GM20000 (cell line): ENCODE data around the gene TERC.
"Not testable (repeated sequence)": the region's sequence is repeated elsewhere in the genome, so short reads cannot be mapped to it uniquely, and the experiment has no call there.

Experiments used
- DNase-seq: peaks from one replicate; pipeline ENCODE4 v3.0.0; 2012; ENCODE audit warnings: low spot score
- TF ChIP-seq, protein P1 (sequence below): IDR thresholded peaks from 2 replicates; pipeline ENCODE4 v1.5.1; 2012; ENCODE audit warnings: mild to moderate bottlenecking, control low read depth; ENCODE audit errors: extremely low read depth, missing control alignments

The TERC gene

DNA sequence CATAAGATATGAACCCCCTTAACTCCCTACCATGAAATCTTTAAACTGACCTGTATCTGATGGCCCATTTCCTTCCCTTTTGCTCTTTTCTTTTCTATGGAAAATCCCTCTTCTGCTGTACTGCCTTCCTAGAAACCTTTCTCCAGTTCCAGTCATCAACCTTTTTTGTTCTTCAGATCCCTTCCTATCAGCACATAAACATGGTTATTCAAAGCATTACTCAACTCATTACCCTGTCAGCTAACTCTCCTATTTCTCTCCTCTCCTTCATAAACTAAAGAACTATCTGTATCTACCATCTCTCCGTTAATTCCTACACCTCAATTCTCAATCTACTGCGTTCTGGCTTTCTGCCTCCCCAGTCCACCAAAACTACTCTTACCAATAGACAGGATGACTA is 13.0 kb downstream of the TERC start:
- DNase-seq, result no peak
- TF ChIP-seq, protein P1, sequence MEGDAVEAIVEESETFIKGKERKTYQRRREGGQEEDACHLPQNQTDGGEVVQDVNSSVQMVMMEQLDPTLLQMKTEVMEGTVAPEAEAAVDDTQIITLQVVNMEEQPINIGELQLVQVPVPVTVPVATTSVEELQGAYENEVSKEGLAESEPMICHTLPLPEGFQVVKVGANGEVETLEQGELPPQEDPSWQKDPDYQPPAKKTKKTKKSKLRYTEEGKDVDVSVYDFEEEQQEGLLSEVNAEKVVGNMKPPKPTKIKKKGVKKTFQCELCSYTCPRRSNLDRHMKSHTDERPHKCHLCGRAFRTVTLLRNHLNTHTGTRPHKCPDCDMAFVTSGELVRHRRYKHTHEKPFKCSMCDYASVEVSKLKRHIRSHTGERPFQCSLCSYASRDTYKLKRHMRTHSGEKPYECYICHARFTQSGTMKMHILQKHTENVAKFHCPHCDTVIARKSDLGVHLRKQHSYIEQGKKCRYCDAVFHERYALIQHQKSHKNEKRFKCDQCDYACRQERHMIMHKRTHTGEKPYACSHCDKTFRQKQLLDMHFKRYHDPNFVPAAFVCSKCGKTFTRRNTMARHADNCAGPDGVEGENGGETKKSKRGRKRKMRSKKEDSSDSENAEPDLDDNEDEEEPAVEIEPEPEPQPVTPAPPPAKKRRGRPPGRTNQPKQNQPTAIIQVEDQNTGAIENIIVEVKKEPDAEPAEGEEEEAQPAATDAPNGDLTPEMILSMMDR, result no peak

DNA sequence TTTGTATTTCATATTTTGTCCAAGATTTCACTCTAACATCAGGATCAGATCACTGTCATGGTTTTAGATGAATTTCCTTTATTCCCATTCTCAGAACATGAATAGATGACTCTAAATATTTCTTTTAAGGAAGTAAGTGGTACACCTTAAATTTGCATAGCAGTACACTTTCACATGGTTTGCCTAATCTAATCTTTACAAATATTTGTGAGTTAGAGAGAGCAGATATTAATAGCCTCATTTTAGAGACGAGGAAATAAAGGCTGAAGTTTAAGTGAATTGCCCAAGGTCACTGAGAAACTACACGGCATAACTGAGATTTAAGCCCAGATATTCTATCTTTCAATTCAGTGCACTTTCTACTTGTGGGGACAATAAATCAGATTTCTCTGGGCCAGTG is 14.2 kb downstream of the TERC start:
- TF ChIP-seq, protein P1, result no peak
- no peak for DNase-seq

DNA sequence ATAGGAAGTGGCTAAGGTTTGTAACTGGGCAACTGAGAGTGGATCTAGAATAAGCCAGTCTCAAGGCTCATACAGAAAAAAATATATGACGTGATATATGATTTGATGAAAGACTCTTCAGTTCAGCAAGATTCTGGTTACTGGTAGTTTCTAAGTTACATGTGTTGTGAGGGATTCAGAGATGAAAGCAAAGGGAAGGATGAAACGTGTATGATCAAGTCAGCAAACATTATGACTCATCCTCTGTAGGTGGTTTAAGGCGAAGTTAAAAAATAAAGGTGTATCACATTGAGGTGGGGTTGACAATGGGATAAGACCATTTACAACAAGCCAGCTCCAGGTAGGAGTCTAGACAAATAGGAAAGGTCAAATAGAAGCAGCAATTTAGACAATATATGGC is 16.2 kb downstream of the TERC start:
- TF ChIP-seq, protein P1, result no peak

DNA sequence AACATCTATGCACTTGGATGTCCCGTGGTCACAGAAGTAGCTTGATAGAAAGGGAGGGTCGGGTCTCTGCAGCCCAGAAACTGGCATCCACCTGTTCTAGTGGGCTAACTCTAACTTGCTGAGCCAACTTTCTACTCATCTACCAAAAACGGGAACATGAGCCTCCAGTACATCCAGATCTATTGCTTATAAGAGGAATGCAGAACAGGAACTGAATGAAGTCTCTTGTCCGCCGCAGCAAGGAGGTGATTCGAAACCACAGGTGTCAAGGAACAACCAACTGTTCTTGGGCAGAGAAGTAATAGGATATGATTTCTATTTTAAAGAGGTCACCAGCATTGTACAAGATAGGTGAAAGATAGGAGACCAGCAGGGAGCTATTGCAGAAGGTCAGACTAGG is 17.9 kb downstream of the TERC start:
- DNase-seq, result no peak
- TF ChIP-seq, protein P1, result no peak

More for the DNA sequence above, 16.2 kb downstream of the TERC start:
- no peak for DNase-seq

DNA sequence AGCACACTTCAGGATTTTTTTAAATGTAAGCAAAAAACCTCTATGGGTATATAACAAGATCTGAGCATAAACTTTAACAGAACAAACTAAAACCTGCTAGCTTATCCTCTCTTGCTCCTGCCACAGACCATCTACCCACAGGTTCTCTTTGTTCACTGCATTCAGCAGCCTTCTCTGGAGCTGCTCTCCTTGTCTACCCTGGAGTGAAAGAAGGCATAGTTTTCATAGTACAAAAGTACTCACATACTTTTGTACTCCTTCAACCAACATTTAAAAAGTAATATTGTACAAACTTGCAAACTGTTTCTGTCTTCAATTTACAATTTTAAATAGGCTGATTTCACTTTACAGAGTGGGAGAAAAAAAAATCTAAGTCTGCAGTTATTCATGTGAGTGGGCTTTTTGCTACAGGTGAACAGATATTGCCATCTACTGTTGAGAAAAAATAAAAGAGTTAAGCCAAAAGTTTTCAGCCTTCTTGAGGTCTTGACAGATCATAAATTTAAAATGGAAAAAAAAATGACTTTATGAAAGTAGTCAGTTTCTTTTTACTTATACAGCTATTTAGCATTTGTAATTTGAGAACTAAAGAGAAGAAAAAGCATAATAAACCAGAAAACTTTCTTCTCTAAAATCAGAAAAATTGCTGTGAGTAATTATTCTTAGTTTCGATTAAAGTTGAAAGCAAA is 20.4 kb downstream of the TERC start:
- TF ChIP-seq, protein P1, result peak; percentile 4
- no peak for DNase-seq

DNA sequence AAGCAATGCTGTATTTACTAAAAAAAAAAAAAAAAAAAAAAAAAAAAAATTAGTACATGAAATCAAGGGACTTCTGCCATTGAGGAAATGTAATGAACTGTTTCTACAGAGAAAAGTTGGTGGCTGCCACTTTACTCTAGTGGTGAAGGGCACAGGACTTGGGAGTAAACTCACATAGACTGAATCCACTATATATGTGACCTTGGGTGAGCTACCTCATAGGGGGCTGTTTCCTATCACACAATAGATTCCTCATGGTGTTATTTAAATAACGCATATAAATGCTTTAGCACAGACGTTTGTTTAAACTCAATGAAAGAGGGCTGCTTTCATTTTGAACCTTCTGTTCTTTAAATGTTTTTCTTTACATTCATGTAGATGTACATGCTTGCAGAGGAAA is 25.8 kb downstream of the TERC start:
- TF ChIP-seq, protein P1, result no peak
- DNase-seq, result no peak

DNA sequence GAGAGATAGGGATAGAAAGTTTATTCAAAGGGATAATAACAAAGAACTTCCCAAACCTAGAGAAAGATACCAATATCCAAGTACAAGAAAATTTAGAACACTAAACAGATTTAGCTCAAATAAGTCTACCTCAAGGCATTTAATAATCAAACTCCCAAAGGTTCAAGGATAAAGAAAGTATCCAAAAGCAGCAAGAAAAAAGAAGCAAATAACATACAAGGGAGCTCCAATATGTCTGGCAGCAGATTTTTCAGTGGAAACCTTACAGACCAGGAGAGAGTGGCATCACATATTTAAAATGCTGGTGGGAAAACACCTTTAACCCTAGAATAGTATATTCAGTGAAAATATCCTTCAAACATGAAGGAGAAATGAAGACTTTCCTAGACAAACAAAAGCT is 33.0 kb downstream of the TERC start:
- DNase-seq, result not testable (repeated sequence)

DNA sequence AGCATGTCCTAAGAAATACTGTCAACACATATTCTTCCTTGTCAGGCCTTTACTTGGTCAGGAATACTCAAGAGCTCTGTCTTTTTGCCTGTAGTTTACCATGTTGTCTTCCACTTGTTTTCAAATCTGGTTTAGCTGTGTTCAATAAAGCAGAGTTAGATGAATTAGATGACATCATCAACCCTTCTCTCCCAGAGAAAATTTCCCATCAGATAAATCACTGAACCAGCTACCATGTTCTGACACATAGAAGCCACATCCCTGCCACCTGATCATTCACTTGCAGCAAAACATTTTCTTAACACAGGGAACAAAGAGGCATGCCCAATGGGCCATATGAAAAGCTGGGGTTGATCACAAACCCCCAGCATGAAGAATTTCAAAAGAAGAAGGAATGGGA is 42.1 kb downstream of the TERC start:
- TF ChIP-seq, protein P1, result no peak

DNA sequence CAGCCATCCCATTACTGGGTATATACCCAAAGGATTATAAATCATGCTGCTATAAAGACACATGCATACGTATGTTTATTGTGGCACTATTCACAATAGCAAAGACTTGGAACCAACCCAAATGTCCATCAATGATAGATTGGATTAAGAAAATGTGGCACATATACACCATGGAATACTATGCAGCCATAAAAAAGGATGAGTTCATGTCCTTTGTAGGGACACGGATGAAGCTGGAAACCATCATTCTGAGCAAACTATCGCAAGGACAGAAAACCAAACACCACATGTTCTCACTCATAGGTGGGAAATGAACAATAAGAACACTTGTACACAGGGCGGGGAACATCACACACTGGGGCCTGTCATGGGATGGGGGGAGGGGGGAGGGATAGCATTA is 46.4 kb downstream of the TERC start:
- DNase-seq, result not testable (repeated sequence)

More for the DNA sequence above, 42.1 kb downstream of the TERC start:
- no peak for DNase-seq
